ENCODE measurements around the gene CMAS.
"Not testable (repeated sequence)": the region's sequence is repeated elsewhere in the genome, so short reads cannot be mapped to it uniquely, and the experiment has no call there.

CMAS gene

DNA sequence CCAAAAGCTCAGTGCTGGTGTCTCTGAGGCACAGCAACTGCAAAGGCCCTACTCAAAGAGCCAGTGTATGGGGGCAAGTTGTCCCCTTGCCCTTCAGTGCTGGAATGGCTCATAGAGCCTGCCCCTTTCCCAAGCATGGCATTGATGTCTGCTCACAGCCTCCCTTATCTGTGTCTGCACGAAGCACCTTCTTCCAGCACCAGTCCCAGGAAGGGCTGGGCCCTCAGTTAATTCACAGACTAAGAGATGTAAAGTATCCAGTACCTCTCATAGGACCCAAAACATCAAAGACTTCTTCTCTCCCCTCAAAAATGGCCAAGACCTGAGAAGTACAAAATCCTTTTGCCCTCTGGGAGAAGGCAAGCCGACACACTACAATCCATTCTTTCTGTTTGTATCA is 1.6 kb upstream of the CMAS start:
- POLR2A ChIA-PET: no interaction called here
- no peaks in the 10 kb centered on the region for H3K27me3 ChIP-seq (replicated peaks in 2 of 5; ENCODE audit: control insufficient read depth in 4 of 5, insufficient read depth in 5 of 5, low read length in 4 of 5)
- H3K4me1 ChIP-seq (ENCODE audit: control extremely low read depth in 1 of 4, control insufficient read depth in 4 of 4, insufficient read depth in 4 of 4, low read length in 3 of 4): peaks cover 4 to 20% (median 9%) of the 10 kb centered on the region in 4 experiments
- CTCF ChIA-PET: no interaction called here
- H3K4me3 ChIP-seq (ENCODE audit: control insufficient read depth in 1 of 7, extremely low read depth in 1 of 7, insufficient read depth in 4 of 7, low read depth in 2 of 7, low read length in 6 of 7): no peak overlapping the region
- WGBS (ENCODE audit: insufficient coverage): 50% methylated on average over 2 of the region's 2 CpGs
- no peak for DNase-seq
- H3K9me3 ChIP-seq (ENCODE audit: control extremely low read depth in 1 of 5, control insufficient read depth in 4 of 5, insufficient read depth in 2 of 5, low read depth in 1 of 5, low read length in 4 of 5): no peaks in the 10 kb centered on the region
- no peak overlapping the region for H3K27ac ChIP-seq (ENCODE audit: insufficient read depth in 1 of 2, low read depth in 1 of 2, low read length in 2 of 2, poor library complexity in 1 of 2, severe bottlenecking in 2 of 2)
- H3K36me3 ChIP-seq (ENCODE audit: control insufficient read depth in 4 of 4, insufficient read depth in 4 of 4, low read length in 3 of 4): peaks cover 0 to 5% (median 3%) of the 10 kb centered on the region in 4 experiments

GRCh38 chr12:22046968-22047390 is 961 bp downstream of the CMAS start:
- POLR2A ChIA-PET: interaction anchor here (0.5 kb wide), 1 partner anchor 10 kb away, joined by 5 read pairs; no protein-coding TSS in a partner anchor
- Histone ChIP-seq H3K4me1 (ENCODE audit: control extremely low read depth in 1 of 4, control insufficient read depth in 4 of 4, insufficient read depth in 4 of 4, low read length in 3 of 4) (peaks cover 4 to 20% (median 9%) of the 10 kb centered on the region in 4 experiments), H3K36me3 (ENCODE audit: control insufficient read depth in 4 of 4, insufficient read depth in 4 of 4, low read length in 3 of 4) (peaks cover 0 to 15% (median 7%) of the 10 kb centered on the region in 4 experiments), H3K27ac (ENCODE audit: insufficient read depth in 1 of 2, low read depth in 1 of 2, low read length in 2 of 2, poor library complexity in 1 of 2, severe bottlenecking in 2 of 2) (peak overlapping the region; percentile 55 to 78), H3K9me3 (ENCODE audit: control extremely low read depth in 1 of 5, control insufficient read depth in 4 of 5, insufficient read depth in 2 of 5, low read depth in 1 of 5, low read length in 4 of 5) (no peaks in the 10 kb centered on the region), H3K27me3 (replicated peaks in 2 of 5; ENCODE audit: control insufficient read depth in 4 of 5, insufficient read depth in 5 of 5, low read length in 4 of 5) (no peaks in the 10 kb centered on the region), H3K4me3 (ENCODE audit: control insufficient read depth in 1 of 7, extremely low read depth in 1 of 7, insufficient read depth in 4 of 7, low read depth in 2 of 7, low read length in 6 of 7) (peak overlapping the region; percentile 84 to 98 (median 88))
- no CpG with 5 or more reads among the region's 6 CpGs for WGBS (ENCODE audit: insufficient coverage)
- peak in 1 of 3 donors; percentile 11 for DNase-seq
- CTCF ChIA-PET: interaction anchor here (1.0 to 3.1 kb wide), 3 partner anchors 31 to 56 kb away, joined by 3 to 11 read pairs (median 5); no protein-coding TSS in a partner anchor

- ChIA-PET POLR2A (interaction anchor here (0.5 kb wide), 1 partner anchor 10 kb away, joined by 5 read pairs; no protein-coding TSS in a partner anchor), CTCF (interaction anchor here (1.0 to 3.1 kb wide), 4 partner anchors 20 to 57 kb away, joined by 3 to 11 read pairs (median 4); no protein-coding TSS in a partner anchor)
- peak overlapping the region; percentile 55 to 78 for H3K27ac ChIP-seq (ENCODE audit: insufficient read depth in 1 of 2, low read depth in 1 of 2, low read length in 2 of 2, poor library complexity in 1 of 2, severe bottlenecking in 2 of 2)
- peaks cover 0 to 15% (median 7%) of the 10 kb centered on the region in 4 experiments for H3K36me3 ChIP-seq (ENCODE audit: control insufficient read depth in 4 of 4, insufficient read depth in 4 of 4, low read length in 3 of 4)
- H3K4me3 ChIP-seq (ENCODE audit: control insufficient read depth in 1 of 7, extremely low read depth in 1 of 7, insufficient read depth in 4 of 7, low read depth in 2 of 7, low read length in 6 of 7): peak overlapping the region in 4 of 7 experiments; percentile 84 to 96 (median 88)
- peak; percentile 18 to 45 (median 26) for DNase-seq
- H3K4me1 ChIP-seq (ENCODE audit: control extremely low read depth in 1 of 4, control insufficient read depth in 4 of 4, insufficient read depth in 4 of 4, low read length in 3 of 4): peaks cover 4 to 20% (median 9%) of the 10 kb centered on the region in 4 experiments
- no CpG with 5 or more reads among the region's 2 CpGs for WGBS (ENCODE audit: insufficient coverage)
- no peaks in the 10 kb centered on the region for H3K9me3 ChIP-seq (ENCODE audit: control extremely low read depth in 1 of 5, control insufficient read depth in 4 of 5, insufficient read depth in 2 of 5, low read depth in 1 of 5, low read length in 4 of 5)
- H3K27me3 ChIP-seq (replicated peaks in 2 of 5; ENCODE audit: control insufficient read depth in 4 of 5, insufficient read depth in 5 of 5, low read length in 4 of 5): no peaks in the 10 kb centered on the region
Observed at GRCh38 chr12:22047494-22047893, 1.5 kb downstream of the CMAS start.

DNA sequence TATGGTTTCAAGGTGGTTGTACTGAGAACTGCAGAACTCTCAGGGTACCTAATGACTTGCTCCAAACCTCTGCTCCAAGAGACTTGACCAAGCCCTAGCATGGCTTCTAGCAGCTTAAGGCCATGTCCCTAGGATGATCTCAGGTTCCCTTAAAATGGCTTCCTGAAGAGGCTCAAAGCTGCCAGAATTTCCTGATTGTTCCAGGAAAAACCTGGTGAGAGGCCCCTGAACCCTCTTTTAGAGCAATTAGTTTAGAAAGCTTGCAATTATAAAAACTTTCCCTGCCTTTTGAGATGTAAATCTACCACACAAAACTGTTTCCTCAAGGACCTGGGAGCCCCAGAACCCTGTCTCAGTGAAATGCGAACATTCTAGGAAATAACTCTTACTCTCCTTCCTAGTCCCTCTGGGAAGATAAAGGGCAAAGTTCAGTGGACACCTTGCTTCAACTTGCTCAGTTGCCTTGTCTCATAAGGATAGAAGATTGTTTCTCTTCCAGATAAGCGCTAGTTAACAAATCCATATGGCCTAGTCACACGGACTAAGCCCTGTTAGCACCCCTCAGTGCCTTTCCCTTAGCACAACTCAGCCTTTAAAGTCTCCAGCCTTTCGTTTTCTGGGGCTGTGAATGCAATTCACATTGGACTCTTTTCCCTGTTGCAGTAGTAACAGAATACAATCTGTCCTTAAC is 2.5 kb downstream of the CMAS start:
- Histone ChIP-seq H3K27ac (ENCODE audit: insufficient read depth in 1 of 2, low read depth in 1 of 2, low read length in 2 of 2, poor library complexity in 1 of 2, severe bottlenecking in 2 of 2) (peak overlapping the region in 1 of 2 experiments; percentile 38), H3K9me3 (ENCODE audit: control extremely low read depth in 1 of 5, control insufficient read depth in 4 of 5, insufficient read depth in 2 of 5, low read depth in 1 of 5, low read length in 4 of 5) (no peaks in the 10 kb centered on the region), H3K4me3 (ENCODE audit: control insufficient read depth in 1 of 7, extremely low read depth in 1 of 7, insufficient read depth in 4 of 7, low read depth in 2 of 7, low read length in 6 of 7) (no peak overlapping the region), H3K36me3 (ENCODE audit: control insufficient read depth in 4 of 4, insufficient read depth in 4 of 4, low read length in 3 of 4) (peaks cover 0 to 15% (median 7%) of the 10 kb centered on the region in 4 experiments), H3K4me1 (ENCODE audit: control extremely low read depth in 1 of 4, control insufficient read depth in 4 of 4, insufficient read depth in 4 of 4, low read length in 3 of 4) (peaks cover 4 to 20% (median 9%) of the 10 kb centered on the region in 4 experiments), H3K27me3 (replicated peaks in 2 of 5; ENCODE audit: control insufficient read depth in 4 of 5, insufficient read depth in 5 of 5, low read length in 4 of 5) (no peaks in the 10 kb centered on the region)
- CTCF ChIA-PET: interaction anchor here (1.0 to 3.1 kb wide), 3 partner anchors 19 to 58 kb away, joined by 4 to 11 read pairs (median 5); no protein-coding TSS in a partner anchor
- WGBS (ENCODE audit: insufficient coverage): 80% methylated on average over 4 of the region's 4 CpGs
- POLR2A ChIA-PET: no interaction called here
- no peak for DNase-seq

DNA sequence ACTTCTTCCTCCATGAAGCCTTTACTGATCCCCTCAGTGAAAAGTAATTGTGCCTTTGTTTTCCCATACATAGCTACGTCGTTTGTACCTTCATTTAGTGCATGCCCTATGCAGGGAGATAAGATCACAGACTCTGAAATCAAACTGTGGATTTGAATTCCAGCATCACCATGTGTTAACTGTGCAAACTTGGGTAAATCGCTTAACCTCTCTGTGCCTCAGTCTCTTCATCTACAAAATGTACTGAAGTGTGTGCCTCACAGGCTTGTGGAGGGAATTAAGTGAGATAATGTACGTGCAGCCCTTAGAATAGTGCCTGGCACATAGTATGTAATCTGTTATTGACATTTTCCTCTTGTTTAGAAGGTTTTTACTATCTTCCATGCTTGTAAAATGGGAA is 4.1 kb downstream of the CMAS start:
- CTCF ChIA-PET: interaction anchor here (0.5 kb wide), 1 partner anchor 18 kb away, joined by 3 read pairs; no protein-coding TSS in a partner anchor
- 97% methylated on average over 3 of the region's 4 CpGs for WGBS (ENCODE audit: insufficient coverage)
- POLR2A ChIA-PET: no interaction called here

DNA sequence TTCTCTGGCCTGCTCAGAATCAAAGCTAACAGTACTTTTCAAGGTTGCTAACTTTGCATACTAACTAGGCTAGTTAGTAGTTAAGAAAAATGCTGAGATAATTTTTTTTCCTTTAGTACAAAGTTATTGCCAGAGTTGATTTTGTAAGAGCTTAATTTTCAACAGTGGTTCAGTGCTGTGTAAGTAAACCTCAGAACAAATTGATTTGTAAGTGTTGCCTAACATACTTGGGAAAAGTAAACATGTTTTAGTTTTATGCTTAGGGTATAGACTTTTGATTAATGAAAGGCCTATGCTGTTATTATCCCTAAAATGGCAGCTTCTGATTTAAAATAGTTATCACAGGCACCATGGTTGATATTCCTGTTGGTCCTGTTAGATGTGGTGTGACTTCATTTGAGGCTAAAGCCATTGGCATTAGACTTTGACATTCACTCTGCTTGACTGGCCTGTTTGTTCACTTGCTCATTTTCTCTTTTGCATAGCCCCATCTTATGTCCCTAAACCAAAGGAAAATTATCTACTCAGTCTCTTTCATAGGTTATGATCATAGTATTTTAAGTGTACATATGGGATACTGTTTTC is 5.2 kb downstream of the CMAS start:
- no peaks in the 10 kb centered on the region for H3K9me3 ChIP-seq (ENCODE audit: control extremely low read depth in 1 of 5, control insufficient read depth in 4 of 5, insufficient read depth in 2 of 5, low read depth in 1 of 5, low read length in 4 of 5)
- DNase-seq: no peak
- no peak overlapping the region for H3K4me3 ChIP-seq (ENCODE audit: control insufficient read depth in 1 of 7, extremely low read depth in 1 of 7, insufficient read depth in 4 of 7, low read depth in 2 of 7, low read length in 6 of 7)
- no peaks in the 10 kb centered on the region for H3K27me3 ChIP-seq (replicated peaks in 2 of 5; ENCODE audit: control insufficient read depth in 4 of 5, insufficient read depth in 5 of 5, low read length in 4 of 5)
- H3K36me3 ChIP-seq (ENCODE audit: control insufficient read depth in 4 of 4, insufficient read depth in 4 of 4, low read length in 3 of 4): peaks cover 3 to 24% (median 11%) of the 10 kb centered on the region in 4 experiments
- CTCF ChIA-PET: interaction anchor here (0.5 to 1.2 kb wide), 3 partner anchors 13 to 278 kb away, joined by 3 to 4 read pairs (median 3); no protein-coding TSS in a partner anchor
- H3K27ac ChIP-seq (ENCODE audit: insufficient read depth in 1 of 2, low read depth in 1 of 2, low read length in 2 of 2, poor library complexity in 1 of 2, severe bottlenecking in 2 of 2): no peak overlapping the region
- POLR2A ChIA-PET: no interaction called here
- peaks cover 4 to 20% (median 9%) of the 10 kb centered on the region in 4 experiments for H3K4me1 ChIP-seq (ENCODE audit: control extremely low read depth in 1 of 4, control insufficient read depth in 4 of 4, insufficient read depth in 4 of 4, low read length in 3 of 4)

More for the DNA sequence above, 4.1 kb downstream of the CMAS start:
- no peak overlapping the region for H3K27ac ChIP-seq (ENCODE audit: insufficient read depth in 1 of 2, low read depth in 1 of 2, low read length in 2 of 2, poor library complexity in 1 of 2, severe bottlenecking in 2 of 2)
- DNase-seq: no peak
- H3K36me3 ChIP-seq (ENCODE audit: control insufficient read depth in 4 of 4, insufficient read depth in 4 of 4, low read length in 3 of 4): peaks cover 0 to 15% (median 7%) of the 10 kb centered on the region in 4 experiments
- peaks cover 4 to 20% (median 9%) of the 10 kb centered on the region in 4 experiments for H3K4me1 ChIP-seq (ENCODE audit: control extremely low read depth in 1 of 4, control insufficient read depth in 4 of 4, insufficient read depth in 4 of 4, low read length in 3 of 4)
- no peak overlapping the region for H3K4me3 ChIP-seq (ENCODE audit: control insufficient read depth in 1 of 7, extremely low read depth in 1 of 7, insufficient read depth in 4 of 7, low read depth in 2 of 7, low read length in 6 of 7)
- H3K9me3 ChIP-seq (ENCODE audit: control extremely low read depth in 1 of 5, control insufficient read depth in 4 of 5, insufficient read depth in 2 of 5, low read depth in 1 of 5, low read length in 4 of 5): no peaks in the 10 kb centered on the region
- no peaks in the 10 kb centered on the region for H3K27me3 ChIP-seq (replicated peaks in 2 of 5; ENCODE audit: control insufficient read depth in 4 of 5, insufficient read depth in 5 of 5, low read length in 4 of 5)

- DNase-seq; POLR2A ChIA-PET; H3K27me3 ChIP-seq (replicated peaks in 2 of 5; ENCODE audit: control insufficient read depth in 4 of 5, insufficient read depth in 5 of 5, low read length in 4 of 5); H3K9me3 ChIP-seq (ENCODE audit: control extremely low read depth in 1 of 5, control insufficient read depth in 4 of 5, insufficient read depth in 2 of 5, low read depth in 1 of 5, low read length in 4 of 5); H3K4me1 ChIP-seq (ENCODE audit: control extremely low read depth in 1 of 4, control insufficient read depth in 4 of 4, insufficient read depth in 4 of 4, low read length in 3 of 4); CTCF ChIA-PET; H3K27ac ChIP-seq (ENCODE audit: insufficient read depth in 1 of 2, low read depth in 1 of 2, low read length in 2 of 2, poor library complexity in 1 of 2, severe bottlenecking in 2 of 2); H3K4me3 ChIP-seq (ENCODE audit: control insufficient read depth in 1 of 7, extremely low read depth in 1 of 7, insufficient read depth in 4 of 7, low read depth in 2 of 7, low read length in 6 of 7): not testable (repeated sequence)
- 100% methylated on average over 5 of the region's 6 CpGs for WGBS (ENCODE audit: insufficient coverage)
- H3K36me3 ChIP-seq (ENCODE audit: control insufficient read depth in 4 of 4, insufficient read depth in 4 of 4, low read length in 3 of 4): peaks cover 7 to 33% (median 23%) of the 10 kb centered on the region in 4 experiments
Observed at GRCh38 chr12:22052994-22053393, 7.0 kb downstream of the CMAS start.

Data from common myeloid progenitor, CD34-positive (primary cell).